Adipose tissue (tissue), 3 donors: Measurements from ENCODE around the gene SLC9B2. TPM values are rescaled to one million over a fixed set of nuclear protein-coding genes. Genes with fewer than 3 reads are reported as not detected.
"Not testable (repeated sequence)": the region's sequence is repeated elsewhere in the genome, so short reads cannot be mapped to it uniquely, and the experiment has no call there.

ENCODE experiments used
- H3K27ac ChIP-seq: one replicate; pipeline ENCODE4 v1.5.1; 2013; ENCODE audit warnings: low read depth, low read length
- WGBS, 3 donors: extraction: QIAGEN DNeasy Blood & Tissue Kit; methylation state at CpG; one replicate each; pipeline ENCODE4 v1.1.7; 2013; 5-methylcytosine and 5-hydroxymethylcytosine counted together
- polyA plus RNA-seq, 3 donors: library from polyadenylated mRNA; stranded (reverse); fragments of 200-250 nt; gene quantifications; one replicate each; pipeline ENCODE4 v1.2.3, GENCODE V29; 2013
- donor health status: healthy with polysubstance abuse.
- donor health status: Bipolar disorder and iron deficiency.
- donor health status: healthy.

The SLC9B2 gene
- polyA plus RNA-seq, 3 donors: 2.5 to 16.6 (median 14.5) TPM

DNA sequence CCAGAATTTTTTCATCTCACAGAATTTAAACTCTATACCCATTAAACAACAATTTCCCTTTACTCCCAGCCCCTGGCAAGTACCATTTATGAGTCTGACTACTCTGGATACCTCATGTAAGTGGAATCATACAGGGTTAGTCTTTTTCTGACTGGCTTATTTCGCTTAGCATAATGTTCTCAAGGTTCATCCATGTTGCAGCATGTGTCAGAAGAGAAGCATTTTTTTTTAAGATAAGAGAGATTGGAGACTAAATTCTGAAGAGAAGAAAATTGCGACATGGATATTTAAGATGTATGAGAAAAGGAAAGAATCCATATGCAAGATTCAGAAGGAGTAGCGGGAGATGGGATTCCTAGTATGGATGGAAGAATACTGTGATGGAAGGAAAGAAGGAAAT, 45.8 kb downstream of the SLC9B2 start:
- H3K27ac ChIP-seq: no peak overlapping the region
- WGBS, 3 donors: 92 to 98% (median 94%) methylated on average over 3 of the region's 3 CpGs

DNA sequence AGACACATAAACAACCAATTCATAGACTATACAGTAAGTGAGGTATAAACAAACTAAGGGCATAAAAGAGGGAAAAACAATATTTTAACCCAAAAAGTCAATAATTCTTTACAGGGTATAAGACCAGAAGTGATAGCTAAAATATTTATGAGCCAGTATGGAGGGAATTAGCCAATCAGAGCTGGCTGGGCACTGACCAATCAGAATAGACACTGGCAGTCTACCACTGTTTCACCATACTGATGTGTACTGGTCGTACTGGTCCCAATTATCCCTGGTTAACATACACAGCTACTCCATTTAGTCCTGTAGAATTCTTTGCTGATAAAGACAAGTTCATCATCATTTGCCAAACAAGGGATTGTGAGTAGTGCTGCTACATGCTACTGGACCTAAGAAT, 47.3 kb downstream of the SLC9B2 start:
- no peak overlapping the region for H3K27ac ChIP-seq
- WGBS, 3 donors: 79 to 97% (median 90%) methylated on average over 1 of the region's 1 CpG

DNA sequence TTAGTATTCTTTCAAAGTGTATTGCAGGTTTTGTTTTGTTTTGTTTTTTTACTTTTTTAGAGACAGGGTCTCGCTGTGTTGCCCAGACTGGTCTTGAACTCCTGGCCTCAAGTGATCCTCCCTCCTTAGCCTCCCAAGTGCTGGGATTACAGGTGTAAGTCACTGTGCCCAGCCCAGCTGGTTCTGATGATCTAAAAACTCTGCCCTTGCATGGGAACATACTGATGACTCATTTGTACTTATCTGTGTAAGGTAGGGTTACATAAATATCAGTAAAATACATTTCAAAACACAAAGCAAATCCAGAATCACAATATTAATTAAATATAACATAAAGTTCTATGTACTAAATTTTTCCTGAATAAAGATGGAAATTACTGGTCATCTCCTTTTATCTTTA, 49.7 kb downstream of the SLC9B2 start:
- no peak overlapping the region for H3K27ac ChIP-seq
- 94 to 96% (median 96%) methylated on average over 1 of the region's 1 CpG for WGBS, 3 donors

DNA sequence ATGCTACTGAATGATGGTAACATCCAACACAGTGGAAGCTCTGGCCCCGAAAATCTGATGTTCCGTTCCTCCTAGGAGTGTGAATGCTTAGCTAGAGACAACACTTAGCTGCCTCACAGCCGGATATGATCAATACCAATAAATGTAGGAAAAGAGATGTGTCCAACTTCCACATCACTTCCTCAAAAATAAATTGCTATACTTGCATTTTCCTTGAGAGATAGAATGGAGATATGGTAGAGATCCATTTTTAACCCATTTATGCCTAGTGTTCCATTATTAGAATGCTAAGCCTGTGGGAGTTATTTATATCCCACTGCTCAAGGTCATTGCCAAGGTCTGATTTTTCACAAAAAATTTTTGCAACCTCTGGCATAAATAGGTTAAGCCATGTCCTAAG, 51.6 kb downstream of the SLC9B2 start:
- 94 to 97% (median 96%) methylated on average over 3 of the region's 3 CpGs for WGBS, 3 donors
- H3K27ac ChIP-seq: no peak overlapping the region

DNA sequence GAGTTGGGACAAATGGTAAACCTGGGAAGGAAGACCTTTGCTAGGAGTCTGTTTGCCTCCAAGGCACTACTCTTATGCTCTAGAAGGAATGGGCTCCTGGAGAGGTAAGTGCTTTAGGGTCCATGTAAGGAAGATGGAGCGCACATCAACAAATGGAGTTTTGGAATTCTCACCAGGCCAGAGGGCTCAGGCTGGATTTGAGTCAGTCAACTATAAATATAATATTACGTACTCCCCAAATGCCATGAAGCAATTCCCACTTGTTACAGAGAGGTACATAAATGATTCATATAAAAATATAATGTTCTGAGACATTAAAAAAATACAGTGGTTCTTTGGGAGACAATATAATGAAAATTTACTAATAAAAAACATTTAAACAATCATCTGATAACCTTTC, 55.4 kb downstream of the SLC9B2 start:
- H3K27ac ChIP-seq: no peak overlapping the region
- WGBS, 3 donors: 96 to 98% (median 97%) methylated on average over 2 of the region's 2 CpGs

DNA sequence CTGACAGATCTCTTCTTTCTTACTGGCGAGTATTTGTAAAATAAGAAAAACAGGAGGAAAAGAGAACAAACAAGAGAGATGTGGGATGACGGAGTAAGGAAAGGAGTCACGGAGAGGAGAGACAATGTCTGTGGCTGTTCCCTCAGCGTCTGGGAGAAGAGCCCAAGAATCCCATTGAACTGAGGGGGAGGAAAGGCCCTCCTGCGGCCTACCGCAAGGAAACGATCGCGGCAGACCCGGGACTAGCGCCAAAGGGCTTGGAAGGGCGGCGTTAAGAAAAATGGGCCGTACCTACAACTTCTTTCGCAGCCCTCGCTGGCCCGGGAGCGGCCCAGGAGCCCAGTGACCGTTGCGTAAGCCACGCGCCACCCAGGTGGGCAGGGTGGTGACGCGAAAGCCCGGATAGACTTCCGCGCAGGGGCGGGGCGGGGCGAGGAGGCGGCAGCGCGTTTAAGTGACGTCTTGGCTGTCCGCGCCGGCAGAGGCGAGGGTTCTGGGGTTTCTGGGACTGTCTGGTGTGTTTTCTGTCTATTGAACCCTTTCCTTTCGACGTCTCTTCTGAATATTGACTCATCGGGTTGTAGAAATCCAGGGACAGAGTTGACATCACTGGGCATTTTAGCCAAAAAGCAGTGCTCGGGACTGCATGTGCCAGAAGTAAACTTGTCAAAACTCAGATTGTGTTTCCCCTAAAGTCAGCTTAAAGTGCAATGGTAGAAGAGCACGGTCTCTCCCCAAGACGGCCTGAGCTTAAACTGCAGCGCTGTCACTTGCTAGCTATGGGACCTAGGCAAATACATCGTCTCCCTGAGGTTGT, 57.0 kb downstream of the SLC9B2 start, which contains the start of gene SLC9B1:
SLC9B1 (minus strand) TSS at position 398 of the 817 bp plus-strand sequence. CDS start 27,994 bp downstream, outside the sequence.
- WGBS, 3 donors: 1 to 2% (median 2%) methylated on average over 46 of the region's 46 CpGs
- H3K27ac ChIP-seq: peak within 1 kb of the TSS; percentile 60

DNA sequence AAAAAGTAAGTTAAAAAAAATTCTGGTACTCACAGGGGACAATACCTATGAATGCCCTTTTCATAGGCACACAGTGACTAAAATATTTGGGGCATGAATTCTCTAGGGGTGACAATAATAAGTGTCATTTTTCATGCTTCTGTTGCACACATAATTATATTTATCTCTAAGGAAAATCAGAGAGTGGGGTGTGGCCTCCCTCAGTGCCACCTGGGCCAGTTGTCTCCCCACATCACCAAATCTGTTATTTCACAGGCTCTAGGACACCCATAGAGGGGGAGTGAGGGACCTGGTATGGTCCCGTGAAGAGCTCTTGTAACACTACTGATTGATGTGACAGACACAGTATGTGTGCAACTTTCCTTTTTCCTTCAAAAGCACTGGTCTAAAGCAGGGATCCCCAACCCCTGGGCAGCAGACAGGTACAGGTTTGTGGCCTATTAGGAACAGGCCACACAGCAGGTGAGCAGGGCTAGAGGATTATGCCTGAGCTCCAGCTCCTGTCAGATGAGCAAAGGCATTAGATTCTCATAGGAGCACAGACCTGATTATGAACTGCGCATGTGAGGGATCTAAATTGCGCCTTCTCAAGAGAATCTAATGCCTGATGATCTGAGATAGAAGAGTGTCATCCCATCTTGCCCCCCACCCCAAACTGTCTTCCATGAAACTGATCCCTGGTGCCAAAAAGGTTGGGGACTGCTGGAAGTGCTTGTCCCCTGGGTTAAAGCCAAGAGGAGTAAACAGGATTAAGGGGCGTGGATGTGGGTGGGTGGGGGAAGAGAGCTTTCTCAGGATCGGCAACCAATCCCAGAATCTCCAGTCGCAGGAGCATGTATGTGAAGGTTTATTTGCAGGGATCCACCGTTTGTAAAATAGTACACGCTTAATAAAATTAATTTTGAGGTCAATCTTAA, 57.9 kb downstream of the SLC9B2 start:
- H3K27ac ChIP-seq: peak overlapping the region; percentile 60
- WGBS, 3 donors: 36 to 44% (median 42%) methylated on average over 8 of the region's 8 CpGs

DNA sequence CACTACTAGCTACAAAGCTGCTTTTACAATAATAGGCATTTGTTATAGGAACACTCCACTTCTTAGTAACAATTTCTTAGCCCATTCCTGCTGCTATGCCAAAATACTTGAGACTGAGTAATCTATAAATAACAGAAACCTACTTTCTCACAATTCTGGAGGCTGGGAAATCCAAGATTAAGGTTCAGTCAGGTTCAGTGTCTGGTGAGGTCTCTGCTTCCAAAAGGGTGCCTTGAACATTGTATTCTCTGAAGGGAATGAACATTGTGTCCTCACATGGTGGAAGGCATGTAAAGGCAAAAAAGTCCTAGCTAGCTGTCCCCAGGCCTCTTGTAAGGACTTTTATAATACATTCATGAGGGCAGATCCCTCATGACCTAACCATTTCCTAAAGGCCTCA, 64.0 kb downstream of the SLC9B2 start:
- H3K27ac ChIP-seq: no peak overlapping the region

DNA sequence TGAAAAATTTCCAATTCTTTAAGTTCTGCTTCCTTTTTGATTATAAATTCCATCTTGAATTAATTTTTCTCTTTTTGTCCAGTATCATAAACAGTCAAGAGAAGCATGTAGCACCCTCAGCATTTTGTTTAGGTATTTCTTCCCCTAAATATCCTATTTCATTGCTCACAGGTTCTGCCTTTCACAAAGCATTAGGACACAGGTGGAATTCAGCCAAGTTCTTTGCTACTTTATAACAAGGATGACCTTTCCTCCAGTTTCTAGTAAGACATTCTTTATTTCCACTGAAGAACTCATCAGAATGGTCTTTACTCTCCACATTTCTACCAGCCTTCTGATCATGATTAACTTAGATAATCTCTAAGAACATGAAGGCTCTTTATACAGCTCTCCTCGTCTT, 64.5 kb downstream of the SLC9B2 start:
- 33 to 61% (median 60%) methylated on average over 1 of the region's 1 CpG for WGBS, 3 donors
- no peak overlapping the region for H3K27ac ChIP-seq

DNA sequence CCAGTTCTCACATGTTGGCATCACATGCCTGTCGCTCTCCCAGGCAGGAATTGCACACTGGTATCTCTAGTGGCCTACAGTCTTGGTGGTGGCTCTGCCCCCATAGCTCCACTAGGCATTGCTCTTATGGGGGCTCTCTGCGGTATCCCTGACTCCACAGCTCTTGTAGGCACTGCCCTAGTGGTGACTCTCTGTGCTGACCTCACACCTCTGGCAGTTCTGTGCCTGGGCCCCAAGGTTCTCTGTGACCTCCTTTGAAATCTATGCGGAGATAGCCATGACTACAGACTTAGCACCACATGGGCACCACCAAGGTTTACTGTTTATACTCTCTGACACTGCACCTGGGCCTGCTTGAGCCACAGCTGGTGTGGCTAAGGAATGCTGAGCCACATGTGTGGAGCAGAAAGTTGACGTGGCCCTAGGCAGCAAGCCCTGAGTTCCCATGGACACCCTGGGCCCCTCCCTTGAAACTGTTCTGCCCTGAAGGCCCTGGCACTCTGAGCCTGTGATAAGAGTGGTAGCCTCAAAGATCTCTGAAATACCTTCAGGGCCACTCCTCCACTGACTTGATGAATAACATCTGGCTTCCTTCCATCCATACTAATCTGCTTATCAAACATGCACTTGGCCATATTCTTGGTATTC, 65.1 kb downstream of the SLC9B2 start:
- WGBS, 3 donors: 63 to 87% (median 84%) methylated on average over 4 of the region's 4 CpGs
- H3K27ac ChIP-seq: no peak overlapping the region

DNA sequence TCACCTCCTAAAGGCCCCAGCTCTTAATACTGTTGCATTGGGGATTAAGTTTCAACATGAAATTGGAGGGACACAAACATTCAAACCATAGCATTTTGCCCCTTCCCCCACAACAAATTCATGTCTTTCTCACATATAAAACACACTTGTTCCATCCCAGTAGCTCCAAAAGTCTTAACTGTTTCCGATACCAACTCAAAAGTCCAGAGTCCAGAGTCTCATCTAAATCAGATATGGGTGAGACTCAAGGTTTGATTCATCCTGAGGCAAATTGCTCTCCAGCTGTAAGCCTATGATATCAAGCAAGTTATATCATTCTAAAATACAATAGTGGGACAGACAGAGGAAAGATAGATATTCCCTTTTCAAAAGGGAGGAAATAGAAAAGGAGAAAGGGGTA, 65.8 kb downstream of the SLC9B2 start:
- WGBS, 3 donors: 79 to 93% (median 90%) methylated on average over 1 of the region's 1 CpG

DNA sequence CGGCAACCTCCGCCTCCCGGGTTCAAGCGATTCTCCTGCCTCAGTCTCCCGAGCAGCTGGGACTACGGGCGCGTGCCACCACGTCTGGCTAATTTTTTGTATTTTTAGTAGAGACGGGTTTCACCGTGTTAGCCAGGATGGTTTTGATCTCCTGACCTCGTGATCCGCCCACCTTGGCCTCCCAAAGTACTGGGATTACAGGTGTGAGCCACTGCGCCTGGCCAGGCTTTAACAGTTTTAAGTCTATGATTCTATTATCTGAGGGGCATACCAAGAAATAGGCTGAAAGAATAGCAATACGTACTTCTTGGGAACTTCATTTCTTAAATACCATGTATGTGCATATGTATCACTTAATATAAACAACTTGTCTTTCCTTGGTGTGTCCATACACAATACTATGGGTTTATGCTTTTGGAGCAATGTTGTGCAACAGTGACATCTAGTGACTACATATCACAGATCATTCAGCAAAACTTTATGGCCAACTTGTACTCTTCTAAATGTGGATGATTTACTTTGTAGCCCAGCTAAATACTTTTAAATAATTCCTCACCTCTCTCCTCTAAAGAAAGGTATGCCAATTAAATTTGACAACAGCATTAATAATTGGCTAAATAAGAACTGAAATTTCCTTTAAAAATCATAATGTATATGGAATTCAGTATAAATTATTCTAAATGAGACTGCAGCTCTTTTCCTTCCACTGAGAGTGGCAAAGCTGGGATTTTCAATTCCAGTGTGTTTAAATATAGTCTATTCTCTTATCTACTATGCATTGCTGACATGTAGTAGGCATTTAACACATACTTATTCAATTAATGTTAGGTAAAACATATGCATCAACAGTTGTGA, 67.5 kb downstream of the SLC9B2 start:
- no peak overlapping the region for H3K27ac ChIP-seq
- WGBS, 3 donors: 71 to 76% (median 75%) methylated on average over 15 of the region's 15 CpGs

More for the DNA sequence above, 65.8 kb downstream of the SLC9B2 start:
- H3K27ac ChIP-seq: no peak overlapping the region

DNA sequence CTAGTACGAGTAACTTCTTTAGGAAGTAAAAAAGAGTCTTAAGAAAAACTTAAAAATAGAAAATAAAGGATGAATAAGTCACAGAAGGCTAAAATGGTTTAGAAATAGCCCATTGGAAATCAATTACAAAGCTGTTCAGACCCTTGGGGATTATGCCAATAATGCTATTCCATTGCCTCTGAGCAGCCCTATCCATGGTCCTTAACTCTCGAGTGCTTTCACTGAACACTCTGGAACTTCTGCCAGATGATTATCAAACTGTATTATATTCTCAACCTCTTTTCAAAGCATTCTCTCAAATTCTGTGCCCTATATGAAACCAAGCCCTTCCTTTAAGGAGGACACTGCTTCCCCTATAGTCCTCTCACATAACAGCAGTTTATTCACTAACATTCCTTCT, 74.0 kb downstream of the SLC9B2 start:
- 71 to 79% (median 76%) methylated on average over 2 of the region's 2 CpGs for WGBS, 3 donors

DNA sequence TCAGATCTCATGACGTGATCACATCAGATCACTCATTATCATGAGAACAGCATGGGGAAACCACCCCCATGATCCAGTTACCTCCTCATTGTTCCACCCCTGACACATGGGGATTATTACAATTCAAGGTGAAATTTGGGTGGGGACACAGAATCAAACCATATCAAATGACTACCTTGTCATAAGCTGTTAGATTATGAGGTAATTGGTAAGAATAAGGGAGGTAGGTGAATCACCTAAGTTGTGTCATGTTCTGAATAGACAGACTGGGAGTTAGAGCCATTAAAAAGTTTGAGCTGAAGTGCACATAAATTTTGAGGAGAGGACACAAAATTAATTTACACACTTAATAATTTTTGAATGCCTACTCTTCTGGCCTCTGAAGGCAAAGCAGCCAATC, 81.8 kb downstream of the SLC9B2 start:
- no peak overlapping the region for H3K27ac ChIP-seq
- WGBS, 3 donors: 79 to 87% (median 85%) methylated on average over 1 of the region's 1 CpG

More for the DNA sequence above, 74.0 kb downstream of the SLC9B2 start:
- H3K27ac ChIP-seq: no peak overlapping the region

DNA sequence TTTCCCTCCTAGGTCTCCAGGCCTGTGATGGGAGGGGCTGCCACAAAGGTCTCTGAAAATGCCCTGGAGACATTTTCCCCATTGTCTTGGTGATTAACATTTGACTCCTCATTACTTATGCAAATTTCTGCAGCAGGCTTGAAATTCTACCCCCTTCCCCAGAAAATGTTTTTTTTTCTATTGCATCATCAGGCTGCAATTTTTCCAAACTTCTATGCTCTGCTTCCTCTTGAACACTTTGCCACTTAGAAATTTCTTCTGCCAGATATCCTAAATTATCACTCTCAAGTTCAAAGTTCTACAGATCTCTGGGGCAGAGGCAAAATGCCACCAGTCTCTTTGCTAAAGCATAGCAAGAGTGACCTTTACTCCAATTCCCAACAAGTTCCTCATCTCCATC, 82.6 kb downstream of the SLC9B2 start:
- H3K27ac ChIP-seq: not testable (repeated sequence)

DNA sequence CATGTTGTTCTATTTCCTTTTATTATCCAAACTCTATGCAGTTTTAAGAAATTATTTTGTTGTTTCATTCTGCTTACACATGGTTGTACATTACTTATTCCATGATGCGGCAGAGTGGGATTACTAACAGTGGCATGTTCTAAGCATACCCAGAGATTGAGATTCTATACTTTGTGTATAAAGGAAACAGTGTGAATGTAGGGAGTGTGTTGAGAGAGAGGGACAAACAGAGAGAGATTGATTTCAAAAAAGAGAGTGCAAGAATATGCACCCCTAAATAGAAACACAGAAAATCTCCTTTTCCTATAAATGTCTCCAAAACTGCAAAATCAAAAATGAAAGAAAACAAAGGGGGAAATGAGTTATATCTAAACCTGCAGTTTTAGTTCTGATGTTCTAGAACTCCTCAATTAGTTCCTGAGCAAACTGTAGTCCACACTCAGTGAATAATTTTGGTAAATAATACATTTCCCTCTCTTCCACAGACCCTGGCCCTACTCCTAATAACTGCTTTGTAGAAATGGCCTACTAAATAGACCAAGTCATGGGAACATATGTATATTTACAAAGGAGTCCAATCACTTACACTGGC, 88.0 kb downstream of the SLC9B2 start:
- 96 to 98% (median 98%) methylated on average over 1 of the region's 1 CpG for WGBS, 3 donors
- H3K27ac ChIP-seq: no peak overlapping the region

DNA sequence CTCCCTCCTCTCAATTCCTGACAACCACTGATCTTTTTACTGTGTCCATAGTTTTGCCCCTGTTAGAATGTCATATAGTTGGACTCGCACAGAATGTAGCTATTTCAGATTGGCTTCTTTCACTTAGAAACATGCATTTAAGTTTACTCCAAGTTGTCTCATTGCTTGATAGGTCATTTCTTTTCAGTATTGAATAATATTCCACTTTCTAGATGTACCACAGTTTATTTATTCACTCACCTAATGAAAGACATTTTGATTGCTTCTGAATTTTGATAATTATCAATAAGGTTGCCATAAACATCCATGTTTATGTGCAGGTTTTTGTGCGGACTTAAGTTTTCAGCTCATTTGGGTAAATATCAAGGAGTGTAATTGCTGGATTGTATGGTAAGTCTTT, 95.6 kb downstream of the SLC9B2 start:
- WGBS, 3 donors: 93 to 96% (median 95%) methylated on average over 2 of the region's 2 CpGs
- H3K27ac ChIP-seq: no peak overlapping the region
